SK-N-SH (cell line): ENCODE data around the gene CD2AP. TPM values are rescaled to one million over a fixed set of nuclear protein-coding genes. Genes with fewer than 3 reads are reported as not detected.
A peak's percentile ranks its signal among the peaks of the same experiment; 100 is the strongest.

Source experiments
- CTCF ChIA-PET: fragments of 300-600, 350-600 bp; formaldehyde crosslinking; extraction: SDS; loops from one replicate; lab custom pipeline; 2021; lab: Yijun Ruan, JAX
- POLR2A ChIA-PET: fragments of 350-600 bp; sonication (Branson Sonifier 250); formaldehyde crosslinking; extraction: SDS; loops from one replicate; lab custom pipeline; 2020; ENCODE audit warnings: antibody characterized with exemption, inconsistent platforms; lab: Yijun Ruan, JAX
- DNase-seq: peaks from one replicate; pipeline ENCODE4 v3.0.0; 2012
- H2AFZ ChIP-seq: fragments of 200-600 bp; sonication (generic); 2 replicates; pipeline ENCODE4 v1.8.1; 2016; ENCODE audit warnings: antibody characterized with exemption, mild to moderate bottlenecking, low read depth
- H3F3A ChIP-seq: fragments of 200-600 bp; sonication (generic); replicated peaks from 2 replicates; pipeline ENCODE3; 2016; ENCODE audit warnings: antibody characterized with exemption, mild to moderate bottlenecking; ENCODE audit not compliant: insufficient read depth
- H3K27ac ChIP-seq, 2 experiments: fragments of 200-500 bp in 1 of 2; fragments of 200-600 bp in 1 of 2; sonication (Bioruptor generic) in 1 of 2; sonication (generic), shearing (Covaris generic) in 1 of 2; 2 replicates each; pipeline versions ENCODE4 v1.5.1 to v1.6.1; 2014 to 2016; ENCODE audit warnings: low read depth in 2 of 2, inconsistent platforms in 1 of 2, low read length in 1 of 2, mild to moderate bottlenecking in 1 of 2, mixed read lengths in 1 of 2
- H3K27me3 ChIP-seq: fragments of 200-600 bp; sonication (generic), shearing (Covaris generic); 2 replicates; pipeline ENCODE4 v1.6.1; 2016; ENCODE audit warnings: mixed run types; ENCODE audit not compliant: insufficient read depth
- H3K36me3 ChIP-seq, 2 experiments: fragments of 200-500 bp in 1 of 2; fragments of 200-600 bp in 1 of 2; sonication (Bioruptor generic) in 1 of 2; sonication (generic) in 1 of 2; replicated peaks in 1 of 2; 2 replicates each; pipeline versions ENCODE3 to v1.5.1; 2014 to 2016; ENCODE audit warnings: low read length in 1 of 2, mild to moderate bottlenecking in 1 of 2; ENCODE audit not compliant: insufficient read depth in 2 of 2, control insufficient read depth in 1 of 2
- H3K4me1 ChIP-seq, 2 experiments: fragments of 200-500 bp in 1 of 2; fragments of 200-600 bp in 1 of 2; sonication (Bioruptor generic) in 1 of 2; sonication (generic), shearing (Covaris generic) in 1 of 2; 2 replicates each; pipeline versions ENCODE4 v1.5.1 to v1.6.1; 2014 to 2016; ENCODE audit warnings: low read depth in 1 of 2, low read length in 1 of 2, mixed run types in 1 of 2; ENCODE audit not compliant: insufficient read depth in 2 of 2, control insufficient read depth in 1 of 2
- H3K4me2 ChIP-seq: fragments of 200-600 bp; sonication (generic), shearing (Covaris generic); 2 replicates; pipeline ENCODE4 v1.6.1; 2017; ENCODE audit warnings: mixed run types
- H3K4me3 ChIP-seq, 2 experiments: fragments of 200-500 bp in 1 of 2; fragments of 200-600 bp in 1 of 2; sonication (Bioruptor generic) in 1 of 2; sonication (generic), shearing (Covaris generic) in 1 of 2; 2 replicates each; pipeline versions ENCODE4 v1.5.1 to v1.8.1; 2014 to 2016; ENCODE audit warnings: low read depth in 2 of 2, inconsistent platforms in 1 of 2, low read length in 1 of 2, mild to moderate bottlenecking in 1 of 2, mixed read lengths in 1 of 2, moderate library complexity in 1 of 2
- H3K79me2 ChIP-seq: fragments of 200-600 bp; sonication (generic); 2 replicates; pipeline ENCODE4 v1.8.1; 2017; ENCODE audit warnings: mild to moderate bottlenecking; ENCODE audit not compliant: insufficient read depth
- H3K9ac ChIP-seq: fragments of 200-600 bp; sonication (generic); 2 replicates; pipeline ENCODE4 v1.6.1; 2017; ENCODE audit warnings: mixed run types
- H3K9me2 ChIP-seq: fragments of 200-600 bp; sonication (generic); 2 replicates; pipeline ENCODE4 v1.6.1; 2017; ENCODE audit warnings: mixed run types
- H3K9me3 ChIP-seq: fragments of 200-600 bp; sonication (generic); 2 replicates; pipeline ENCODE4 v1.6.1; 2017; ENCODE audit warnings: mixed run types, mild to moderate bottlenecking, moderate library complexity
- H4K20me1 ChIP-seq: fragments of 200-600 bp; sonication (generic); 2 replicates; pipeline ENCODE4 v1.6.1; 2017; ENCODE audit warnings: mild to moderate bottlenecking, mixed run types; ENCODE audit not compliant: insufficient read depth
- ELF1 ChIP-seq: IDR thresholded peaks from 2 replicates; pipeline ENCODE4 v1.4.0; 2012
- EP300 ChIP-seq, 2 experiments: IDR thresholded peaks; 2 replicates each; pipeline versions ENCODE4 v1.4.0 to v1.6.1; 2012; ENCODE audit warnings: borderline replicate concordance in 1 of 2, low read depth in 1 of 2, low read length in 1 of 2
- FOXJ3 ChIP-seq: sonication (generic); formaldehyde crosslinking; IDR thresholded peaks from 2 replicates; pipeline ENCODE4 v1.5.1; 2020; ENCODE audit warnings: mild to moderate bottlenecking, missing genetic modification reagents
- JUND ChIP-seq: IDR thresholded peaks from 2 replicates; pipeline ENCODE4 v1.4.0; 2012
- MEF2A ChIP-seq: IDR thresholded peaks from 2 replicates; pipeline ENCODE4 v1.4.0; 2012; ENCODE audit warnings: low read depth, borderline replicate concordance
- MXI1 ChIP-seq: IDR thresholded peaks from 2 replicates; pipeline ENCODE4 v1.6.1; 2012; ENCODE audit warnings: mild to moderate bottlenecking, low read depth, low read length, improper control_type of control experiment
- PBX3 ChIP-seq: IDR thresholded peaks from 2 replicates; pipeline ENCODE4; 2012
- RFX5 ChIP-seq: IDR thresholded peaks from 2 replicates; pipeline ENCODE4 v1.6.1; 2012; ENCODE audit warnings: mild to moderate bottlenecking, improper control_type of control experiment, low read length
- RXRA ChIP-seq: IDR thresholded peaks from 2 replicates; pipeline ENCODE4 v1.4.0; 2012; ENCODE audit warnings: low read depth, mild to moderate bottlenecking, borderline replicate concordance
- SIN3A ChIP-seq: IDR thresholded peaks from 2 replicates; pipeline ENCODE4 v1.6.1; 2012; ENCODE audit warnings: low read depth, mild to moderate bottlenecking, low read length, moderate library complexity, borderline replicate concordance
- TAF1 ChIP-seq: IDR thresholded peaks from 2 replicates; pipeline ENCODE4 v1.6.1; 2012; ENCODE audit warnings: low read depth, mild to moderate bottlenecking, low read length, moderate library complexity, borderline replicate concordance
- TCF12 ChIP-seq: IDR thresholded peaks from 2 replicates; pipeline ENCODE4 v1.4.0; 2012
- USF1 ChIP-seq: IDR thresholded peaks from 2 replicates; pipeline ENCODE4 v1.4.0; 2012; ENCODE audit warnings: low read depth, borderline replicate concordance
- ZBTB33 ChIP-seq: IDR thresholded peaks from 2 replicates; pipeline ENCODE4 v1.4.0; 2012; ENCODE audit warnings: low read depth, borderline replicate concordance
- WGBS: methylation state at CpG from one replicate; pipeline ENCODE4 v1.1.6; 2017; ENCODE audit warnings: low lambda C conversion rate; 5-methylcytosine and 5-hydroxymethylcytosine counted together
- polyA plus RNA-seq, 3 experiments: library from polyadenylated mRNA; depleted of rRNA; stranded (reverse); fragments of >200 nt; gene quantifications; 2 replicates each; pipeline ENCODE4 v1.2.3, GENCODE V29; 2012

CD2AP gene
- polyA plus RNA-seq, 1 of the 3 experiments (the other 2 are of a cell fraction): 1.6 TPM

GRCh38 chr6:47524136-47524845 lies 46.7 kb downstream of the CD2AP start:
- H4K20me1 ChIP-seq: no peaks in the 10 kb centered on the region; the same call in 1 of the 2 replicates
- H3K9me3 ChIP-seq: no peaks in the 10 kb centered on the region
- no peaks in the 10 kb centered on the region for H3K27me3 ChIP-seq
- H3K4me3 ChIP-seq: no peak overlapping the region
- ChIA-PET POLR2A (no interaction called here), CTCF (no interaction called here)
- no peak for DNase-seq
- peaks cover 11% of the 10 kb centered on the region; the same call in 1 of the 2 replicates for H3K79me2 ChIP-seq
- H3K4me2 ChIP-seq: no peak overlapping the region
- no peak overlapping the region for H3K9ac ChIP-seq
- WGBS: 91% methylated on average over 3 of the region's 3 CpGs
- H3K27ac ChIP-seq: peak overlapping the region in 1 of 2 experiments; percentile 36; a peak in 1 of 4 replicates
- no peak overlapping the region for H2AFZ ChIP-seq
- TF ChIP-seq TAF1 (no peak), ELF1 (no peak), EP300 (IDR thresholded peaks at IDR 0.05; ENCODE audit: borderline replicate concordance in 1 of 2, low read depth in 1 of 2, low read length in 1 of 2) (no peak), SIN3A (no peak), TCF12 (no peak), RFX5 (no peak), MXI1 (no peak), RXRA (no peak), ZBTB33 (no peak), JUND (no peak), PBX3 (no peak), FOXJ3 (CRISPR knock-in tag) (no peak), USF1 (no peak), MEF2A (no peak)
- no peaks in the 10 kb centered on the region for H3K9me2 ChIP-seq
- peaks cover 0 to 6% of the 10 kb centered on the region in 2 experiments; a peak in 3 of 4 replicates for H3K4me1 ChIP-seq
- no peaks in the 10 kb centered on the region for H3F3A ChIP-seq
- H3K36me3 ChIP-seq: no peaks in the 10 kb centered on the region
